Smooth muscle cell (in vitro differentiated cells): ENCODE measurements around the gene EML5. TPM values are rescaled to one million over a fixed set of nuclear protein-coding genes. Genes with fewer than 3 reads are reported as not detected.

Source experiments
- DNase-seq: peaks from one replicate; lab custom pipeline; 2025; ENCODE audit not compliant: unreplicated experiment; lab: John Stamatoyannopoulos, UW
- H2AFZ ChIP-seq: fragments of 200-600 bp; sonication (generic); 2 replicates; pipeline ENCODE4 v1.6.0; 2016; ENCODE audit warnings: antibody characterized with exemption, low read depth, mild to moderate bottlenecking
- H3F3A ChIP-seq: fragments of 200-600 bp; sonication (generic); 2 replicates; pipeline ENCODE4 v1.6.0; 2017; ENCODE audit warnings: antibody characterized with exemption, low read depth
- H3K27ac ChIP-seq: fragments of 200-600 bp; sonication (generic); 2 replicates; pipeline ENCODE4 v1.5.1; 2016; ENCODE audit warnings: low read depth, mild to moderate bottlenecking
- H3K27me3 ChIP-seq: fragments of 200-600 bp; sonication (generic); 2 replicates; pipeline ENCODE4 v1.6.1; 2016; ENCODE audit warnings: low read depth, mild to moderate bottlenecking
- H3K36me3 ChIP-seq: fragments of 200-600 bp; sonication (generic); 2 replicates; pipeline ENCODE4 v1.5.1; 2016; ENCODE audit warnings: low read depth
- H3K4me1 ChIP-seq: fragments of 200-600 bp; sonication (generic); 2 replicates; pipeline ENCODE4 v1.5.1; 2016; ENCODE audit warnings: low read depth
- H3K4me2 ChIP-seq: fragments of 200-600 bp; sonication (generic); 2 replicates; pipeline ENCODE4 v1.6.0; 2016; ENCODE audit warnings: mild to moderate bottlenecking
- H3K4me3 ChIP-seq: fragments of 200-600 bp; sonication (generic); 2 replicates; pipeline ENCODE4 v1.5.1; 2016; ENCODE audit warnings: mild to moderate bottlenecking
- H3K79me2 ChIP-seq: fragments of 200-600 bp; sonication (generic); 2 replicates; pipeline ENCODE4 v1.6.0; 2016; ENCODE audit warnings: low read depth, mild to moderate bottlenecking
- H3K9ac ChIP-seq: fragments of 200-600 bp; sonication (generic); 2 replicates; pipeline ENCODE4 v1.6.0; 2016; ENCODE audit warnings: low read depth
- H3K9me3 ChIP-seq: fragments of 200-600 bp; sonication (generic); replicated peaks from 2 replicates; pipeline ENCODE4 v1.5.1; 2016; ENCODE audit warnings: low read depth
- H4K20me1 ChIP-seq: fragments of 200-600 bp; sonication (generic); 2 replicates; pipeline ENCODE4 v1.6.0; 2016; ENCODE audit warnings: low read depth
- CTCF ChIP-seq: fragments of 200-600 bp; sonication (generic); IDR thresholded peaks from 2 replicates; pipeline ENCODE4 v1.5.1; 2017; ENCODE audit warnings: borderline replicate concordance, mild to moderate bottlenecking, antibody characterized with exemption; ENCODE audit not compliant: insufficient read depth, poor library complexity, severe bottlenecking
- WGBS: methylation state at CpG from one replicate; pipeline ENCODE4 v1.1.7; 2016; ENCODE audit warnings: low lambda C conversion rate; 5-methylcytosine and 5-hydroxymethylcytosine counted together
- polyA plus RNA-seq: library from polyadenylated mRNA; unstranded; fragments of >200 nt; fragmentation: Nextera tagmentation; extraction: Ambion mirVana; gene quantifications from 2 replicates; pipeline ENCODE4 v1.2.1, GENCODE V29; 2016
- total RNA-seq: library from RNA; depleted of rRNA; stranded (reverse); fragments of >200 nt; gene quantifications from 2 replicates; pipeline ENCODE4 v1.2.3, GENCODE V29; 2014

EML5 gene
- total and polyA plus RNA-seq, 2 experiments from 2014 or later, result 0.31 TPM; not detected in 1

GRCh38 chr14:88617479-88617878 is 175.3 kb downstream of the EML5 start:
- no peaks in the 10 kb centered on the region for H3K27me3 ChIP-seq
- H4K20me1 ChIP-seq, result no peaks in the 10 kb centered on the region
- H3K9ac ChIP-seq, result no peak overlapping the region
- no peak for TF ChIP-seq CTCF
- H3K4me1 ChIP-seq, result peaks cover 6% of the 10 kb centered on the region
- 92% methylated on average over 1 of the region's 1 CpG for WGBS
- DNase-seq, result no peak
- no peaks in the 10 kb centered on the region for H3K79me2 ChIP-seq
- no peak overlapping the region for H2AFZ ChIP-seq
- no peak overlapping the region for H3K27ac ChIP-seq
- H3K9me3 ChIP-seq, result no peaks in the 10 kb centered on the region
- H3F3A ChIP-seq, result peaks cover 17% of the 10 kb centered on the region
- no peaks in the 10 kb centered on the region for H3K36me3 ChIP-seq
- H3K4me2 ChIP-seq, result no peak overlapping the region
- no peak overlapping the region for H3K4me3 ChIP-seq

DNA sequence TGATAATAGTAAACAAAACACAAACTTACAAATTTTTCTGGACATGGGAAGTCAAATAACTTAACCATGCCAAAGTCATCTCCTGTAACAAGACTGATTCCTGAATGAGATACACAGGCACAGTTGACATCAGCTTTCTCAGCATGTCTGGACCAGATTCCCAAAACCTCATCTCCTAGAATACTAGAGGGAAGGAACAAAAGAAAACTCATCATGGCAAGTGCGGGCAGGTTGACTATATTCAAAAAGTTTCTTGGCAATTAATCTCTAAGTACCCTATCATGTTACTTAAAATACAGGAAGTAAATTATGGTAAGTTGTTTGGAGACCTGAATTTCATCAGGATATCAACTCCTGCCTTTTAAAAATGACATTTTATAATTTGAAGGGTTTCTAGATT is 176.1 kb downstream of the EML5 start:
- no peak overlapping the region for H3K4me2 ChIP-seq
- no peak for TF ChIP-seq CTCF
- H3K9ac ChIP-seq, result no peak overlapping the region
- no peak overlapping the region for H2AFZ ChIP-seq
- no peak overlapping the region for H3K27ac ChIP-seq
- WGBS, result 92% methylated on average over 1 of the region's 1 CpG
- H4K20me1 ChIP-seq, result no peaks in the 10 kb centered on the region
- no peaks in the 10 kb centered on the region for H3K36me3 ChIP-seq
- H3K4me3 ChIP-seq, result no peak overlapping the region
- H3K27me3 ChIP-seq, result no peaks in the 10 kb centered on the region
- DNase-seq, result no peak
- peaks cover 15% of the 10 kb centered on the region for H3F3A ChIP-seq
- no peaks in the 10 kb centered on the region for H3K79me2 ChIP-seq
- no peaks in the 10 kb centered on the region for H3K9me3 ChIP-seq
- peaks cover 6% of the 10 kb centered on the region for H3K4me1 ChIP-seq

DNA sequence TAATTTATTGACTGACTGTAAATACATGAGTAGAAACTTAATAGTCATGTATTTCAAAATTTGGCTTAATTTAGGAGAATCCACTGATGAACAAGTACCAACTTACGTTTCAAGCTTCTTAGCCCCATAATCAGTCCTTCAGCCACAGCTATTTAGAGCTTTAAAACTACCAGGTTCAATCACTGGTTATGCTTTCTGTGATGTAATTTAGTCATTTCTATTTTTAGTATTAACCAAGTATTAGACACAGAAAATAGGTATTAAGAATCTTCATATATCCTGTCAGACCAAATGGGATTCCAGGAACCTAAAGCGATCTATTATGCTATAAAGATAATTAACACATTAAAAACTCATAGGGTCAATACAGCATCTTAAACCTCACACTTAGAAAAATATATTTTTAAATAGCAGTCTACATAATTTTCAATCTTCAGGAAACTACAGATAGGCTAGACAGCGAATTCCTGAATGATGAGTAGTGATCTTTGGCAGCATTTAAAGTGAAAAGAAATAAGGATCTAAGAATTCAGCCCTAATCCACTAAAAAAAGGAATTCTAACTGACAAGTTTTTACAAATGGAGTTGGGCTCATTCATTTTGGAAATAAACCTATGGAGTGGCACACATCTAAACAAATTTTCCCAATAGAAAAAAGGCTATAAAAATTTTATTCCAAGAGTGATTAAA is 178.4 kb downstream of the EML5 start:
- Histone ChIP-seq H3F3A (peaks cover 4% of the 10 kb centered on the region), H3K36me3 (peaks cover 14% of the 10 kb centered on the region), H3K4me1 (peaks cover 6% of the 10 kb centered on the region), H3K4me2 (peak overlapping the region; percentile 69), H3K27me3 (no peaks in the 10 kb centered on the region), H3K4me3 (no peak overlapping the region), H3K9ac (peak overlapping the region; percentile 45), H3K27ac (peak overlapping the region; percentile 81), H4K20me1 (no peaks in the 10 kb centered on the region), H3K79me2 (no peaks in the 10 kb centered on the region), H2AFZ (no peak overlapping the region), H3K9me3 (no peaks in the 10 kb centered on the region)
- no peak for TF ChIP-seq CTCF
- 65% methylated on average over 3 of the region's 3 CpGs for WGBS
- no peak for DNase-seq

DNA sequence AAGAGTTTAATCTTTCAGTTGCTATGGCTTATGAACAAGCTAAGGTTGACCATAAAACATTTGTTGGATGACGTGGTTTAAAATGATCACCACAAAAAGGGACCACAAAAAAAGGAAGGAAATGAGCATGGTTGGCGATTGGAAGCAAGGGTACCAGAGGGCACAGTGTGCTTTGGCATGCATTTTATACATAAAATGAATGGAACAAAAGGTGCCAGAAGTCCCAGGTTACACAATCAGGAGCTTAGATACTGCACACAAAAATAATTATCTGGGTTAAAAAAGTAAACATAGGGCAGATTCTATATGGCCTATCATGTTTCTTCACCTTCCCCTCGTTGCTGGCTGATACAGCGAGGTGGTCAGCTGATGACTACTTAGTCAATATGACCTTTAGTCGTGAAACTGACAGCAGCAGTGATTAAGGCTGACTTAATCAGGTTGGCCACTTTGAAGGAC is 179.2 kb downstream of the EML5 start:
- 65% methylated on average over 5 of the region's 5 CpGs for WGBS
- DNase-seq, result no peak
- no peak overlapping the region for H3K4me3 ChIP-seq
- peaks cover 6% of the 10 kb centered on the region for H3K4me1 ChIP-seq
- H4K20me1 ChIP-seq, result no peaks in the 10 kb centered on the region
- H3K4me2 ChIP-seq, result peak overlapping the region; percentile 69
- peak overlapping the region; percentile 81 for H3K27ac ChIP-seq
- peaks cover 4% of the 10 kb centered on the region for H3F3A ChIP-seq
- no peaks in the 10 kb centered on the region for H3K27me3 ChIP-seq
- no peak overlapping the region for H2AFZ ChIP-seq
- TF ChIP-seq CTCF, result no peak
- H3K9me3 ChIP-seq, result no peaks in the 10 kb centered on the region
- H3K9ac ChIP-seq, result peak overlapping the region; percentile 32
- H3K36me3 ChIP-seq, result peaks cover 17% of the 10 kb centered on the region
- H3K79me2 ChIP-seq, result no peaks in the 10 kb centered on the region
